Measurements from ENCODE around the gene SHOC1. TPM values are rescaled to one million over a fixed set of nuclear protein-coding genes. Genes with fewer than 3 reads are reported as not detected.

SHOC1 gene
- polyA plus RNA-seq, 1 of the 3 experiments (the other 2 are of a cell fraction) = not detected

DNA sequence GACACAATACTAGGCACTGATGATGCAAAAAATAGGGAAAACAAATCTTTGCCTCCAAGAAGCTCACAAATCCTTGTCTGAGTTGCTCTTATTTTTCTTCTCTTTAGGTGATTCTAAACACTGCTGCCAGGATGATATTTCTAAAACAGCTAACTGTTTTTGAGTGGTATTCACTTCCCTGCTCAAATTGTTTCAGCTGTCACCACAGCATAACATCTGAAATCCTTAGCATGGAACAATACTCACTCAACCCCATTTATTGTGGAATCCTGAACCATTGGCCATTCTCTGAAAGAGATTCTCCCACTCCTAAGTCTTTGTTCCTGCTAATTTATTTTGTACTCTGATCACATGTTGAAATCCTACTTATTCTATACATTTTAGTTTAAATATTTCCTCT lies 4.8 kb upstream of the SHOC1 start:
- Histone ChIP-seq H3K27ac (ENCODE audit: low read depth in 2 of 2, low read length in 1 of 2) (no peak overlapping the region), H3F3A (replicated peaks; ENCODE audit: insufficient read depth) (no peaks in the 10 kb centered on the region), H3K36me3 (replicated peaks in 1 of 2; ENCODE audit: control insufficient read depth in 1 of 2, insufficient read depth in 2 of 2, low read length in 1 of 2) (no peaks in the 10 kb centered on the region), H3K4me2 (no peak overlapping the region), H3K79me2 (ENCODE audit: insufficient read depth) (no peaks in the 10 kb centered on the region), H2AFZ (ENCODE audit: low read depth) (no peak overlapping the region), H4K20me1 (ENCODE audit: insufficient read depth) (no peaks in the 10 kb centered on the region), H3K9ac (no peak overlapping the region), H3K4me3 (ENCODE audit: low read depth in 2 of 2, low read length in 1 of 2) (no peak overlapping the region), H3K9me3 (no peaks in the 10 kb centered on the region), H3K27me3 (ENCODE audit: insufficient read depth) (no peaks in the 10 kb centered on the region), H3K4me1 (ENCODE audit: control insufficient read depth in 1 of 2, insufficient read depth in 2 of 2, low read depth in 1 of 2, low read length in 1 of 2) (peaks cover 0 to 4% of the 10 kb centered on the region in 2 experiments; a peak in 2 of 4 replicates), H3K9me2 (no peaks in the 10 kb centered on the region)
- CTCF ChIA-PET = no interaction called here
- no peak for DNase-seq
- TF ChIP-seq RFX5 (IDR thresholded peaks at IDR 0.05; ENCODE audit: low read length) (no peak), NRF1 (IDR thresholded peaks at IDR 0.05; ENCODE audit: low read depth, low read length) (no peak), POLR2AphosphoS5 (IDR thresholded peaks at IDR 0.05; ENCODE audit: low read depth, low read length) (no peak), EZH2phosphoT487 (IDR thresholded peaks at IDR 0.05; ENCODE audit: borderline replicate concordance, low read depth) (no peak)
- TF ChIP-seq, protein P1, sequence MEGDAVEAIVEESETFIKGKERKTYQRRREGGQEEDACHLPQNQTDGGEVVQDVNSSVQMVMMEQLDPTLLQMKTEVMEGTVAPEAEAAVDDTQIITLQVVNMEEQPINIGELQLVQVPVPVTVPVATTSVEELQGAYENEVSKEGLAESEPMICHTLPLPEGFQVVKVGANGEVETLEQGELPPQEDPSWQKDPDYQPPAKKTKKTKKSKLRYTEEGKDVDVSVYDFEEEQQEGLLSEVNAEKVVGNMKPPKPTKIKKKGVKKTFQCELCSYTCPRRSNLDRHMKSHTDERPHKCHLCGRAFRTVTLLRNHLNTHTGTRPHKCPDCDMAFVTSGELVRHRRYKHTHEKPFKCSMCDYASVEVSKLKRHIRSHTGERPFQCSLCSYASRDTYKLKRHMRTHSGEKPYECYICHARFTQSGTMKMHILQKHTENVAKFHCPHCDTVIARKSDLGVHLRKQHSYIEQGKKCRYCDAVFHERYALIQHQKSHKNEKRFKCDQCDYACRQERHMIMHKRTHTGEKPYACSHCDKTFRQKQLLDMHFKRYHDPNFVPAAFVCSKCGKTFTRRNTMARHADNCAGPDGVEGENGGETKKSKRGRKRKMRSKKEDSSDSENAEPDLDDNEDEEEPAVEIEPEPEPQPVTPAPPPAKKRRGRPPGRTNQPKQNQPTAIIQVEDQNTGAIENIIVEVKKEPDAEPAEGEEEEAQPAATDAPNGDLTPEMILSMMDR (IDR thresholded peaks at IDR 0.05) = no peak
- POLR2A ChIA-PET = no interaction called here

DNA sequence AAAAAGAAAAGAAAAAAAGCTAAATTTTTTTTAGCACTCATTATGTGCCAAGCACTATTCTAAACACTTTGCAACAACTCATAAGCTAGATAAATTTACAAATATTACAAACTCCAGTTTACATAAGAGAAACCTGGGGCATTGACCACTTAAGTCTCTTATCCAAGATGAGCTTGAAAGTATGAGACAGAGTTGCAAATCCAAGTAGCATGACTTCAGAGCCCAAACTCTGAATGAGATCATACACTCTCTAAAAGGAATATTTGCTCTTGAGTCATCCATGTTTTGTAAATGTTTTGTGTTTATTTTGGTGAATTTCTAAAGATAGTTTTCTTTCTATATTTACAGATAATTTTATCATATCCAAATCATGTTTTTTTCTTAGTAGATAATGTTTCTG lies 4.0 kb upstream of the SHOC1 start:
- Histone ChIP-seq H3K36me3 (replicated peaks in 1 of 2; ENCODE audit: control insufficient read depth in 1 of 2, insufficient read depth in 2 of 2, low read length in 1 of 2) (no peaks in the 10 kb centered on the region), H3K27me3 (ENCODE audit: insufficient read depth) (no peaks in the 10 kb centered on the region), H3K9me3 (no peaks in the 10 kb centered on the region), H3K9me2 (no peaks in the 10 kb centered on the region), H3K4me2 (no peak overlapping the region), H3K79me2 (ENCODE audit: insufficient read depth) (no peaks in the 10 kb centered on the region), H3F3A (replicated peaks; ENCODE audit: insufficient read depth) (no peaks in the 10 kb centered on the region), H4K20me1 (ENCODE audit: insufficient read depth) (no peaks in the 10 kb centered on the region), H3K4me3 (ENCODE audit: low read depth in 2 of 2, low read length in 1 of 2) (no peak overlapping the region), H3K9ac (no peak overlapping the region), H3K27ac (ENCODE audit: low read depth in 2 of 2, low read length in 1 of 2) (no peak overlapping the region), H3K4me1 (ENCODE audit: control insufficient read depth in 1 of 2, insufficient read depth in 2 of 2, low read depth in 1 of 2, low read length in 1 of 2) (peaks cover 0 to 4% of the 10 kb centered on the region in 2 experiments; a peak in 2 of 4 replicates), H2AFZ (ENCODE audit: low read depth) (no peak overlapping the region)
- POLR2A ChIA-PET = no interaction called here
- TF ChIP-seq TCF12 (IDR thresholded peaks at IDR 0.05) = no peak
- TF ChIP-seq GABPA (IDR thresholded peaks at IDR 0.05; ENCODE audit: low read depth) = no peak
- TF ChIP-seq POLR2AphosphoS5 (IDR thresholded peaks at IDR 0.05; ENCODE audit: low read depth, low read length) = no peak
- CTCF ChIA-PET = no interaction called here
- no peak for DNase-seq

DNA sequence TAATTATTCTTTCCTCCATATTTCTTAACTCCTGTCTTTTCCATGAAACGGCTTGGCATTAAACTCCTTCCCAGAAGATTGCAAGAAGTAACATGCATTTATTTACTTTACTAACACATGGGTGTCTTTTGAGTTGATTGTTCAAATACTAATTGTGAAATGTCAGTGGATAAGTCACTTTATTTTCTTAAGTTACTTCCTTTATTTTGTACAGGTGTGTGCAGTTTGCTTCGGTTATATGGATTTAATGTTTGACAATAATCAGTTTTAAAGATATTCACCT lies 761 bp upstream of the SHOC1 start:
- Histone ChIP-seq H3K4me3 (ENCODE audit: low read depth in 2 of 2, low read length in 1 of 2) (no peak overlapping the region), H3K4me2 (no peak overlapping the region), H4K20me1 (ENCODE audit: insufficient read depth) (no peaks in the 10 kb centered on the region), H3K9me2 (no peaks in the 10 kb centered on the region), H3K79me2 (ENCODE audit: insufficient read depth) (no peaks in the 10 kb centered on the region), H3K36me3 (replicated peaks in 1 of 2; ENCODE audit: control insufficient read depth in 1 of 2, insufficient read depth in 2 of 2, low read length in 1 of 2) (no peaks in the 10 kb centered on the region), H2AFZ (ENCODE audit: low read depth) (no peak overlapping the region), H3K4me1 (ENCODE audit: control insufficient read depth in 1 of 2, insufficient read depth in 2 of 2, low read depth in 1 of 2, low read length in 1 of 2) (peaks cover 0 to 4% of the 10 kb centered on the region in 2 experiments; a peak in 2 of 4 replicates), H3K9me3 (no peaks in the 10 kb centered on the region), H3K27me3 (ENCODE audit: insufficient read depth) (no peaks in the 10 kb centered on the region), H3K9ac (no peak overlapping the region), H3F3A (replicated peaks; ENCODE audit: insufficient read depth) (no peaks in the 10 kb centered on the region), H3K27ac (ENCODE audit: low read depth in 2 of 2, low read length in 1 of 2) (no peak overlapping the region)
- ChIA-PET CTCF (no interaction called here), POLR2A (no interaction called here)
- TF ChIP-seq TEAD4 (IDR thresholded peaks at IDR 0.05; ENCODE audit: borderline replicate concordance, insufficient read depth) (no peak), RAD21 (IDR thresholded peaks at IDR 0.05; ENCODE audit: low read length) (no peak), FOSL2 (IDR thresholded peaks at IDR 0.05; ENCODE audit: borderline replicate concordance, low read depth) (no peak), ELF1 (IDR thresholded peaks at IDR 0.05) (no peak), NFIC (IDR thresholded peaks at IDR 0.05; ENCODE audit: borderline replicate concordance) (no peak), EZH2phosphoT487 (IDR thresholded peaks at IDR 0.05; ENCODE audit: borderline replicate concordance, low read depth) (no peak)
- TF ChIP-seq, protein P2, sequence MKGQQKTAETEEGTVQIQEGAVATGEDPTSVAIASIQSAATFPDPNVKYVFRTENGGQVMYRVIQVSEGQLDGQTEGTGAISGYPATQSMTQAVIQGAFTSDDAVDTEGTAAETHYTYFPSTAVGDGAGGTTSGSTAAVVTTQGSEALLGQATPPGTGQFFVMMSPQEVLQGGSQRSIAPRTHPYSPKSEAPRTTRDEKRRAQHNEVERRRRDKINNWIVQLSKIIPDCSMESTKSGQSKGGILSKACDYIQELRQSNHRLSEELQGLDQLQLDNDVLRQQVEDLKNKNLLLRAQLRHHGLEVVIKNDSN (IDR thresholded peaks at IDR 0.05; ENCODE audit: borderline replicate concordance, low read depth) = no peak
- TF ChIP-seq, protein P3, sequence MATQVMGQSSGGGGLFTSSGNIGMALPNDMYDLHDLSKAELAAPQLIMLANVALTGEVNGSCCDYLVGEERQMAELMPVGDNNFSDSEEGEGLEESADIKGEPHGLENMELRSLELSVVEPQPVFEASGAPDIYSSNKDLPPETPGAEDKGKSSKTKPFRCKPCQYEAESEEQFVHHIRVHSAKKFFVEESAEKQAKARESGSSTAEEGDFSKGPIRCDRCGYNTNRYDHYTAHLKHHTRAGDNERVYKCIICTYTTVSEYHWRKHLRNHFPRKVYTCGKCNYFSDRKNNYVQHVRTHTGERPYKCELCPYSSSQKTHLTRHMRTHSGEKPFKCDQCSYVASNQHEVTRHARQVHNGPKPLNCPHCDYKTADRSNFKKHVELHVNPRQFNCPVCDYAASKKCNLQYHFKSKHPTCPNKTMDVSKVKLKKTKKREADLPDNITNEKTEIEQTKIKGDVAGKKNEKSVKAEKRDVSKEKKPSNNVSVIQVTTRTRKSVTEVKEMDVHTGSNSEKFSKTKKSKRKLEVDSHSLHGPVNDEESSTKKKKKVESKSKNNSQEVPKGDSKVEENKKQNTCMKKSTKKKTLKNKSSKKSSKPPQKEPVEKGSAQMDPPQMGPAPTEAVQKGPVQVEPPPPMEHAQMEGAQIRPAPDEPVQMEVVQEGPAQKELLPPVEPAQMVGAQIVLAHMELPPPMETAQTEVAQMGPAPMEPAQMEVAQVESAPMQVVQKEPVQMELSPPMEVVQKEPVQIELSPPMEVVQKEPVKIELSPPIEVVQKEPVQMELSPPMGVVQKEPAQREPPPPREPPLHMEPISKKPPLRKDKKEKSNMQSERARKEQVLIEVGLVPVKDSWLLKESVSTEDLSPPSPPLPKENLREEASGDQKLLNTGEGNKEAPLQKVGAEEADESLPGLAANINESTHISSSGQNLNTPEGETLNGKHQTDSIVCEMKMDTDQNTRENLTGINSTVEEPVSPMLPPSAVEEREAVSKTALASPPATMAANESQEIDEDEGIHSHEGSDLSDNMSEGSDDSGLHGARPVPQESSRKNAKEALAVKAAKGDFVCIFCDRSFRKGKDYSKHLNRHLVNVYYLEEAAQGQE (IDR thresholded peaks at IDR 0.05; ENCODE audit: low read depth, low read length) = no peak
- TF ChIP-seq, protein P4, sequence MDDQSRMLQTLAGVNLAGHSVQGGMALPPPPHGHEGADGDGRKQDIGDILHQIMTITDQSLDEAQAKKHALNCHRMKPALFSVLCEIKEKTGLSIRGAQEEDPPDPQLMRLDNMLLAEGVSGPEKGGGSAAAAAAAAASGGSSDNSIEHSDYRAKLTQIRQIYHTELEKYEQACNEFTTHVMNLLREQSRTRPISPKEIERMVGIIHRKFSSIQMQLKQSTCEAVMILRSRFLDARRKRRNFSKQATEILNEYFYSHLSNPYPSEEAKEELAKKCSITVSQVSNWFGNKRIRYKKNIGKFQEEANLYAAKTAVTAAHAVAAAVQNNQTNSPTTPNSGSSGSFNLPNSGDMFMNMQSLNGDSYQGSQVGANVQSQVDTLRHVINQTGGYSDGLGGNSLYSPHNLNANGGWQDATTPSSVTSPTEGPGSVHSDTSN (IDR thresholded peaks at IDR 0.05) = no peak
- no peak for DNase-seq
- 75% methylated on average over 2 of the region's 2 CpGs for WGBS (ENCODE audit: low lambda C conversion rate)
